K562 (cell line): ENCODE results near the gene ARHGAP26. TPM values are rescaled to one million over a fixed set of nuclear protein-coding genes. Genes with fewer than 3 reads are reported as not detected.

Experiments
- ATAC-seq: fragments of 200-7000 bp; cut with Tn5 transposase; 3 replicates; pipeline ENCODE4 v1.9.1; 2020; ENCODE audit warnings: moderate library complexity
- BruUV-seq: library from RNA; stranded (reverse); fragments of 400-500 nt; replicated peaks from 2 replicates; lab custom pipeline; 2021; lab: Mats Ljungman, UMichigan
- CTCF ChIA-PET: fragments of 300-600 bp; formaldehyde crosslinking; extraction: SDS; loops from one replicate; lab custom pipeline; 2021; ENCODE audit warnings: low intra/inter-chr PET ratio; lab: Yijun Ruan, JAX
- POLR2A ChIA-PET: fragments of 300-600, 350-650 bp; sonication (Branson Sonifier 250); formaldehyde crosslinking; extraction: SDS; loops from one replicate; lab custom pipeline; 2021; ENCODE audit warnings: antibody characterized with exemption, inconsistent platforms; lab: Yijun Ruan, JAX
- DNase-seq, 4 experiments: peaks; one replicate each; pipeline versions ENCODE4 v3.0.0 to v3.0.0-alpha.2; 2011 to 2018; ENCODE audit warnings: low spot score in 3 of 4, mixed read lengths in 3 of 4; ENCODE audit errors: extremely low read depth in 1 of 4
- FAIRE-seq: peaks from 2 replicates; lab custom pipeline; 2011; peaks lifted over from hg19 to GRCh38; lab: Jason Lieb, UNC
- H2AFZ ChIP-seq: 2 replicates; pipeline ENCODE4 v1.6.0; 2011; ENCODE audit warnings: low read depth, low read length, control low read depth, inconsistent platforms
- H3K27ac ChIP-seq: fragments of 200-600 bp; 3 replicates; pipeline ENCODE4 v1.8.0; 2011; ENCODE audit warnings: low read depth, mild to moderate bottlenecking, control low read depth, inconsistent platforms, low read length, moderate library complexity, mixed read lengths; ENCODE audit errors: extremely low read depth
- H3K27me3 ChIP-seq, 2 experiments: fragments of 300-600 bp in 1 of 2; 2 replicates in 1 of 2; 3 replicates in 1 of 2; pipeline versions ENCODE4 v1.6.0 to v1.8.0; 2011; ENCODE audit warnings: inconsistent platforms in 2 of 2, low read length in 2 of 2, mild to moderate bottlenecking in 1 of 2, mixed read lengths in 1 of 2, moderate library complexity in 1 of 2; ENCODE audit not compliant: control insufficient read depth in 2 of 2, insufficient read depth in 2 of 2
- H3K36me3 ChIP-seq: fragments of 300-600 bp; 3 replicates; pipeline ENCODE4 v1.8.0; 2011; ENCODE audit warnings: mild to moderate bottlenecking, low read length, inconsistent platforms; ENCODE audit not compliant: control insufficient read depth, insufficient read depth
- H3K4me1 ChIP-seq, 2 experiments: fragments of 200-600 bp in 1 of 2; replicated peaks in 1 of 2; 2 replicates in 1 of 2; 3 replicates in 1 of 2; pipeline versions ENCODE4 v1.5.1 to v1.8.0; 2011; ENCODE audit warnings: inconsistent platforms in 2 of 2, low read length in 2 of 2, mild to moderate bottlenecking in 1 of 2, mixed read lengths in 1 of 2, moderate library complexity in 1 of 2; ENCODE audit not compliant: control insufficient read depth in 2 of 2, insufficient read depth in 2 of 2
- H3K4me2 ChIP-seq: 2 replicates; pipeline ENCODE4 v1.6.1; 2011; ENCODE audit warnings: low read length, control low read depth, inconsistent platforms, mixed read lengths; ENCODE audit not compliant: insufficient read depth
- H3K4me3 ChIP-seq: fragments of 200-600 bp; sonication (generic), shearing (Covaris generic); 2 replicates; pipeline ENCODE4 v1.5.1; 2016; ENCODE audit warnings: control low read depth, inconsistent platforms
- H3K79me2 ChIP-seq: fragments of 200-600 bp; 3 replicates; pipeline ENCODE4 v1.8.0; 2011; ENCODE audit warnings: low read length, inconsistent platforms; ENCODE audit not compliant: control insufficient read depth, insufficient read depth
- H3K9ac ChIP-seq, 2 experiments: 2 replicates each; pipeline versions ENCODE4 v1.6.0 to v1.6.1; 2011; ENCODE audit warnings: low read depth in 2 of 2, low read length in 2 of 2, control low read depth in 1 of 2, inconsistent platforms in 1 of 2, mild to moderate bottlenecking in 1 of 2, mixed read lengths in 1 of 2; ENCODE audit not compliant: insufficient read depth in 1 of 2
- H3K9me1 ChIP-seq: one replicate; pipeline ENCODE4 v1.6.0; 2011; ENCODE audit warnings: inconsistent platforms, mild to moderate bottlenecking, low read length, moderate library complexity; ENCODE audit not compliant: control insufficient read depth, insufficient read depth
- H3K9me3 ChIP-seq: replicated peaks from 2 replicates; pipeline ENCODE4 v1.5.1; 2011; ENCODE audit warnings: low read depth, low read length, inconsistent platforms; ENCODE audit not compliant: control insufficient read depth, insufficient read depth
- H4K20me1 ChIP-seq: replicated peaks from 2 replicates; pipeline ENCODE4 v1.6.1; 2011; ENCODE audit warnings: low read length, inconsistent platforms, mixed read lengths; ENCODE audit not compliant: control insufficient read depth, insufficient read depth
- BCL6 ChIP-seq: fragments of 250-450 bp; sonication (Bioruptor Pico); IDR thresholded peaks from 2 replicates; pipeline ENCODE4 v1.4.0; 2020
- WGBS: fragments of 100-300 bp; shearing (Covaris generic); methylation state at CpG from one replicate; pipeline ENCODE4 v1.1.6; 2016; ENCODE audit warnings: low coverage, mixed read lengths; ENCODE audit not compliant: insufficient coverage; ENCODE audit errors: missing lambda C conversion rate; 5-methylcytosine and 5-hydroxymethylcytosine counted together
- in situ Hi-C: fragments of 300-500 bp; cut with MboI; formaldehyde crosslinking; loops from 4 replicates; pipeline ENCODE4 v1.15.0; 2018; ENCODE audit warnings: inconsistent platforms, mixed read lengths
- intact Hi-C: fragments of 100-400 bp; cut with micrococcal nuclease; formaldehyde crosslinking; loops from 2 replicates; pipeline ENCODE4 v1.14.2; 2022
- polyA plus RNA-seq, 8 experiments: library from polyadenylated mRNA; depleted of rRNA in 4 of 8; stranded (reverse) in 5 of 8; unstranded in 3 of 8; fragments of >200 nt; fragmentation: Nextera tagmentation in 2 of 8; fragmentation: Illumina TruSeq in 1 of 8; extraction: Ambion mirVana in 2 of 8; extraction: Trizol in 1 of 8; gene quantifications; 2 replicates each; pipeline versions ENCODE4 v1.2.1 to v1.2.3, GENCODE V29; 2011 to 2014; ENCODE audit warnings: inconsistent platforms in 1 of 8, missing spikeins in 1 of 8
- total RNA-seq, 7 experiments: library from RNA; depleted of rRNA in 6 of 7; stranded (reverse); fragments of >200 nt in 6 of 7; fragmentation: Illumina TruSeq in 2 of 7; extraction: Trizol in 2 of 7; gene quantifications; 2 replicates each; pipeline versions ENCODE4 v1.2.1 to v1.2.3, GENCODE V29; 2011 to 2021; ENCODE audit warnings: low replicate concordance in 1 of 7
- TF ChIP-seq, protein P1 (sequence below): fragments of 250-450 bp; sonication (Bioruptor Pico); IDR thresholded peaks from 2 replicates; pipeline ENCODE4 v1.8.0; 2021; ENCODE audit warnings: mild to moderate bottlenecking, moderate library complexity
- TF ChIP-seq, protein P2 (sequence below): sonication (generic); formaldehyde crosslinking; IDR thresholded peaks from 2 replicates; pipeline ENCODE4 v1.5.0; 2020; ENCODE audit warnings: missing genetic modification reagents

Gene ARHGAP26
- total and polyA plus RNA-seq, 9 of the 15 experiments (the other 6 are each of a cell fraction or from before 2014, with no cell fraction given) = 0.13 to 1.1 (median 0.55) TPM

DNA sequence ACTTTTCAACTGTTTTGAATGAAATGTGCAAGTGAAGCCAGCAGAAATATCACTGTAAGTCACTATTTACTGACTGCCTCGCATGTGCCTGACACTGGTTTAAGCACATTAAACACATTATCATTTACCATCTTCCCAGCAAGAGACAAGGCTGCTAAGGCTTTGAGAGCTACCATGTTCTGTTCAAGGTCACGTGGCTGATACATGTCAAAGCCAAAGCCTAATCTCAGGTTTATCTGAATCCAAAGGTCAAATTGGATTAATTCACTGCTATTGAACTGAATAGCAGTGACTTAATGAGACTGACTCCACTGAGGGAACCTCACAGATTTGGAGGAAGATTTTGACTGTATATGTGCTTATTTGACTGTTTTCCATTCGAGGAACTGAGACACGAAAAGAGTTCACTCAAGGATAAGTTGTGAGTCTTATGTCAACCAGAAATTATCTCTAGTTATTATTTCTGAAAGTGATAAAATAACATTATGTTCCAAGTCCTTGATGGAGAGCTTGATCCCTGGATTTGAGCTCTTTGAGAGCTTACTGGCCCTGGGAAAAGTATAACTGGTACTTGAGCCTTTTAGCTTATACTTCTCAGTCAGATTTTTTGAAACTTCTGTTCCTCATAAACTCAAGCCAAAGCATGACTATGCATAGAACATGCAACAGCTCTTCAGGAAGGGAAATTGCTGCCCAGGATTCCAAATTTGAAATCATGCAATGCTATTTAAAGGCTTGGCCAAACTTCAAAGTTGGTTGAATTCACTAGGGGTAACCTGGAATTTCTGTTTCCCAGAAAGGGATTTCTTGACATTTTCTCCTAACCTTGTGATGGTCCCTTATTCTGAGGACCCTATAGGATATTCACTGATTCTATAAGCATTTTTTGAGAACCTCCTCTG, 23.4 kb upstream of the ARHGAP26 start:
- no peaks in the 10 kb centered on the region for H4K20me1 ChIP-seq
- ATAC-seq = no peak
- no peak overlapping the region for H3K4me3 ChIP-seq
- FAIRE-seq = no peak
- CTCF ChIA-PET = interaction anchor here (5.4 kb wide), 1 partner anchor 132 kb away, joined by 47 read pairs; no protein-coding TSS in a partner anchor
- H3K27me3 ChIP-seq = peaks cover 0 to 5% of the 10 kb centered on the region in 2 experiments; a peak in 1 of 5 replicates
- intact Hi-C loops = no loop called here
- H3K4me2 ChIP-seq = no peak overlapping the region
- TF ChIP-seq BCL6 (CRISPR knock-in tag) = no peak
- TF ChIP-seq, protein P1, sequence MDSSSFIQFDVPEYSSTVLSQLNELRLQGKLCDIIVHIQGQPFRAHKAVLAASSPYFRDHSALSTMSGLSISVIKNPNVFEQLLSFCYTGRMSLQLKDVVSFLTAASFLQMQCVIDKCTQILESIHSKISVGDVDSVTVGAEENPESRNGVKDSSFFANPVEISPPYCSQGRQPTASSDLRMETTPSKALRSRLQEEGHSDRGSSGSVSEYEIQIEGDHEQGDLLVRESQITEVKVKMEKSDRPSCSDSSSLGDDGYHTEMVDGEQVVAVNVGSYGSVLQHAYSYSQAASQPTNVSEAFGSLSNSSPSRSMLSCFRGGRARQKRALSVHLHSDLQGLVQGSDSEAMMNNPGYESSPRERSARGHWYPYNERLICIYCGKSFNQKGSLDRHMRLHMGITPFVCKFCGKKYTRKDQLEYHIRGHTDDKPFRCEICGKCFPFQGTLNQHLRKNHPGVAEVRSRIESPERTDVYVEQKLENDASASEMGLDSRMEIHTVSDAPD (CRISPR knock-in tag) = no peak
- TF ChIP-seq, protein P2, sequence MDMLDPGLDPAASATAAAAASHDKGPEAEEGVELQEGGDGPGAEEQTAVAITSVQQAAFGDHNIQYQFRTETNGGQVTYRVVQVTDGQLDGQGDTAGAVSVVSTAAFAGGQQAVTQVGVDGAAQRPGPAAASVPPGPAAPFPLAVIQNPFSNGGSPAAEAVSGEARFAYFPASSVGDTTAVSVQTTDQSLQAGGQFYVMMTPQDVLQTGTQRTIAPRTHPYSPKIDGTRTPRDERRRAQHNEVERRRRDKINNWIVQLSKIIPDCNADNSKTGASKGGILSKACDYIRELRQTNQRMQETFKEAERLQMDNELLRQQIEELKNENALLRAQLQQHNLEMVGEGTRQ (CRISPR knock-in tag) = peak; percentile 30; the same call in 1 of the 2 replicates
- H3K9ac ChIP-seq = no peak overlapping the region
- no peak overlapping the region for H2AFZ ChIP-seq
- 0% methylated on average over 4 of the region's 4 CpGs for WGBS
- no peaks in the 10 kb centered on the region for H3K79me2 ChIP-seq
- no peak for DNase-seq
- no peaks in the 10 kb centered on the region for H3K9me1 ChIP-seq
- H3K27ac ChIP-seq = no peak overlapping the region
- POLR2A ChIA-PET = no interaction called here
- H3K9me3 ChIP-seq = no peaks in the 10 kb centered on the region
- BruUV-seq = no TSS peak
- H3K4me1 ChIP-seq = no peaks in the 10 kb centered on the region
- in situ Hi-C loops = no loop called here
- H3K36me3 ChIP-seq = no peaks in the 10 kb centered on the region
